Measurements from ENCODE around the gene OAF. TPM values are rescaled to one million over a fixed set of nuclear protein-coding genes. Genes with fewer than 3 reads are reported as not detected.

Gene OAF
- total and polyA plus RNA-seq, 2 donors (not counting 1 experiment from before 2014, with no cell fraction given) = 1.3 to 1.9 TPM

DNA sequence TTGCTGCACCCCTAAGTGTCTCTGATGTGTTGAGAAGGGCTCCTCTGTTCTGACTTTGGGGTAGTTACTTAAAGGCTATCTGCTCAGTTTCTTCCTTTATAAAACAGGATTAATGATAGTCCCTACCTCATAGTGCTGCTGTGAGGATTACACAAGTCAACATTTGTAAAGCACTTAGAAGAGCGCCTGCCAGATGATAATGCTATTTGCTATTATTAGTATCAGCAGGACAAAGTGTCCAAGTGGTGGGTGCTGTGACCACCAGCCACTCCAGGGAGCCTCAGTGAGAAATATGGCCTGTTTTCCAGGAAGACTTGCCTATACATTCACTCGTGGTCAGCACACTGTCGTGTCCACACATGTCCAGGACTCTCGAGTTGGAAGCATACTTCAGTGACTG is 45.3 kb downstream of the OAF start:
- Histone ChIP-seq H3K27me3 (replicated peaks in 1 of 4; ENCODE audit: control extremely low read depth in 1 of 4, control insufficient read depth in 3 of 4, insufficient read depth in 4 of 4, low read length in 3 of 4) (peaks cover 0 to 39% (median 16%) of the 10 kb centered on the region in 4 experiments), H2AFZ (ENCODE audit: insufficient read depth, low read depth, low read length, poor library complexity, severe bottlenecking) (no peak overlapping the region), H3K36me3 (replicated peaks in 1 of 2; ENCODE audit: control extremely low read depth in 1 of 2, control insufficient read depth in 1 of 2, extremely low read depth in 1 of 2, insufficient read depth in 2 of 2, low read length in 1 of 2) (no peaks in the 10 kb centered on the region), H3K4me3 (ENCODE audit: control extremely low read depth in 1 of 5, extremely low read depth in 1 of 5, insufficient read depth in 1 of 5, low read depth in 2 of 5, low read length in 4 of 5) (no peak overlapping the region), H3K9me3 (ENCODE audit: control extremely low read depth in 1 of 3, control insufficient read depth in 2 of 3, insufficient read depth in 1 of 3, low read length in 2 of 3) (no peaks in the 10 kb centered on the region), H3K27ac (ENCODE audit: low read length in 2 of 2) (no peak overlapping the region), H3K4me1 (ENCODE audit: control insufficient read depth in 2 of 2, insufficient read depth in 2 of 2, low read length in 2 of 2) (peaks cover 12 to 13% of the 10 kb centered on the region in 2 donors), H3K9ac (ENCODE audit: low read length) (no peak overlapping the region), H3K4me2 (replicated peaks; ENCODE audit: low read depth, low read length, poor library complexity, severe bottlenecking) (no peak overlapping the region), H4K20me1 (ENCODE audit: control insufficient read depth, insufficient read depth, low read length, poor library complexity, severe bottlenecking) (no peaks in the 10 kb centered on the region), H3K79me2 (ENCODE audit: control insufficient read depth, insufficient read depth, low read length) (no peaks in the 10 kb centered on the region)
- Mint-ChIP-seq H3K4me3 (no peak overlapping the region), H3K9me3 (ENCODE audit: insufficient read depth) (no peaks in the 10 kb centered on the region), H3K27me3 (peaks cover 49% of the 10 kb centered on the region), H3K4me1 (peaks cover 3% of the 10 kb centered on the region), H3K27ac (no peak overlapping the region)
- 76% methylated on average over 4 of the region's 4 CpGs for WGBS (ENCODE audit: insufficient coverage)
- intact Hi-C loops (cut with micrococcal nuclease) = no loop called here
- POLR2A ChIA-PET = no interaction called here
- no peak for TF ChIP-seq EZH2 (IDR thresholded peaks at IDR 0.05; ENCODE audit: borderline replicate concordance, insufficient read depth, low read depth, low read length, poor library complexity, severe bottlenecking)
- TF ChIP-seq, protein P1, sequence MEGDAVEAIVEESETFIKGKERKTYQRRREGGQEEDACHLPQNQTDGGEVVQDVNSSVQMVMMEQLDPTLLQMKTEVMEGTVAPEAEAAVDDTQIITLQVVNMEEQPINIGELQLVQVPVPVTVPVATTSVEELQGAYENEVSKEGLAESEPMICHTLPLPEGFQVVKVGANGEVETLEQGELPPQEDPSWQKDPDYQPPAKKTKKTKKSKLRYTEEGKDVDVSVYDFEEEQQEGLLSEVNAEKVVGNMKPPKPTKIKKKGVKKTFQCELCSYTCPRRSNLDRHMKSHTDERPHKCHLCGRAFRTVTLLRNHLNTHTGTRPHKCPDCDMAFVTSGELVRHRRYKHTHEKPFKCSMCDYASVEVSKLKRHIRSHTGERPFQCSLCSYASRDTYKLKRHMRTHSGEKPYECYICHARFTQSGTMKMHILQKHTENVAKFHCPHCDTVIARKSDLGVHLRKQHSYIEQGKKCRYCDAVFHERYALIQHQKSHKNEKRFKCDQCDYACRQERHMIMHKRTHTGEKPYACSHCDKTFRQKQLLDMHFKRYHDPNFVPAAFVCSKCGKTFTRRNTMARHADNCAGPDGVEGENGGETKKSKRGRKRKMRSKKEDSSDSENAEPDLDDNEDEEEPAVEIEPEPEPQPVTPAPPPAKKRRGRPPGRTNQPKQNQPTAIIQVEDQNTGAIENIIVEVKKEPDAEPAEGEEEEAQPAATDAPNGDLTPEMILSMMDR (IDR thresholded peaks at IDR 0.05) = no peak
- DNase-seq = no peak
- CTCF ChIA-PET = no interaction called here
- ATAC-seq (ENCODE audit: low read depth) = no peak

DNA sequence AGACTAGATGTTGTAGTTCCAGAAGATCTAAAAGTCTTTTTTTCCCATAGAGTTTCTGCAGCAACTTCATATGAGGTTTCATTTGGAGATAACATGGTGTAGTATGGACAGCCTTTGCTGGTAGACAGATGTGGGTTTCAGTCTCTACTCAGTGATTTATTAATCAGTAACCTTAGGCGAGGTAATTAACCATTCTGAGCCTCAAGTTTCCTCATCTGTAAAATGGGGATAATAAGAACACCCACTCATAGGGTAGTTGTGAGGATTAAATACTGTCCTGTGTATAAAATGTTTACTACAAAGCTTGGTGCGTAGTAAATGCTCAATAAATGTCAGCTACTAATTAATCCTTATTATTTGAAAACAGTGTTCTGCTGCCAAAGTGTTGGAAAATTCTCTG is 45.9 kb downstream of the OAF start:
- Mint-ChIP-seq H3K4me3 (no peak overlapping the region), H3K9me3 (ENCODE audit: insufficient read depth) (no peaks in the 10 kb centered on the region), H3K27me3 (peaks cover 52% of the 10 kb centered on the region), H3K27ac (no peak overlapping the region), H3K4me1 (peaks cover 3% of the 10 kb centered on the region)
- peaks cover 12 to 13% of the 10 kb centered on the region in 2 donors for H3K4me1 ChIP-seq (ENCODE audit: control insufficient read depth in 2 of 2, insufficient read depth in 2 of 2, low read length in 2 of 2)
- H3K4me3 ChIP-seq (ENCODE audit: control extremely low read depth in 1 of 5, extremely low read depth in 1 of 5, insufficient read depth in 1 of 5, low read depth in 2 of 5, low read length in 4 of 5) = no peak overlapping the region
- no peaks in the 10 kb centered on the region for H4K20me1 ChIP-seq (ENCODE audit: control insufficient read depth, insufficient read depth, low read length, poor library complexity, severe bottlenecking)
- no peaks in the 10 kb centered on the region for H3K36me3 ChIP-seq (replicated peaks in 1 of 2; ENCODE audit: control extremely low read depth in 1 of 2, control insufficient read depth in 1 of 2, extremely low read depth in 1 of 2, insufficient read depth in 2 of 2, low read length in 1 of 2)
- WGBS (ENCODE audit: insufficient coverage) = no CpG with 5 or more reads among the region's 2 CpGs
- TF ChIP-seq, protein P1 (IDR thresholded peaks at IDR 0.05) = no peak
- no peak for TF ChIP-seq EZH2 (IDR thresholded peaks at IDR 0.05; ENCODE audit: borderline replicate concordance, insufficient read depth, low read depth, low read length, poor library complexity, severe bottlenecking)
- ATAC-seq (ENCODE audit: low read depth) = no peak
- H3K9ac ChIP-seq (ENCODE audit: low read length) = no peak overlapping the region
- no peak for DNase-seq
- ChIA-PET CTCF (no interaction called here), POLR2A (no interaction called here)
- no peak overlapping the region for H3K27ac ChIP-seq (ENCODE audit: low read length in 2 of 2)
- H3K27me3 ChIP-seq (replicated peaks in 1 of 4; ENCODE audit: control extremely low read depth in 1 of 4, control insufficient read depth in 3 of 4, insufficient read depth in 4 of 4, low read length in 3 of 4) = peaks cover 0 to 39% (median 17%) of the 10 kb centered on the region in 4 experiments
- H2AFZ ChIP-seq (ENCODE audit: insufficient read depth, low read depth, low read length, poor library complexity, severe bottlenecking) = no peak overlapping the region
- intact Hi-C loops (cut with micrococcal nuclease) = no loop called here
- H3K79me2 ChIP-seq (ENCODE audit: control insufficient read depth, insufficient read depth, low read length) = no peaks in the 10 kb centered on the region
- no peaks in the 10 kb centered on the region for H3K9me3 ChIP-seq (ENCODE audit: control extremely low read depth in 1 of 3, control insufficient read depth in 2 of 3, insufficient read depth in 1 of 3, low read length in 2 of 3)
- H3K4me2 ChIP-seq (replicated peaks; ENCODE audit: low read depth, low read length, poor library complexity, severe bottlenecking) = no peak overlapping the region
